Breast epithelium (tissue), 4 donors: ENCODE results near the gene VCP. TPM values are rescaled to one million over a fixed set of nuclear protein-coding genes. Genes with fewer than 3 reads are reported as not detected.

ENCODE experiments used
- DNase-seq, 2 donors: peaks; one replicate each; pipeline ENCODE4 v3.0.0-alpha.2; 2019; ENCODE audit warnings: low spot score in 2 of 2
- H3K27ac ChIP-seq, 2 donors: fragments of 200-600 bp; sonication (generic) in 1 of 2; one replicate each; pipeline ENCODE4 v1.5.1; 2016 to 2019; ENCODE audit warnings: mild to moderate bottlenecking in 1 of 2
- H3K27me3 ChIP-seq, 2 donors: fragments of 200-600 bp; sonication (generic) in 1 of 2; one replicate each; pipeline versions ENCODE4 v1.5.1 to v1.6.0; 2017 to 2019; ENCODE audit warnings: control low read depth in 1 of 2, mild to moderate bottlenecking in 1 of 2
- H3K36me3 ChIP-seq: fragments of 200-600 bp; one replicate; pipeline ENCODE4 v1.5.1; 2019
- H3K4me1 ChIP-seq, 2 donors: fragments of 200-600 bp; sonication (generic); one replicate each; pipeline ENCODE4 v1.5.1; 2016 to 2019; ENCODE audit warnings: control low read depth in 1 of 2
- H3K4me3 ChIP-seq, 3 donors: fragments of 200-600 bp; sonication (generic); 1 replicate in 2 of 3; 2 replicates in 1 of 3; pipeline ENCODE4 v1.5.1; 2016 to 2019; ENCODE audit warnings: mild to moderate bottlenecking in 3 of 3, moderate library complexity in 2 of 3
- H3K9me3 ChIP-seq, 2 donors: fragments of 200-600 bp; sonication (generic) in 1 of 2; one replicate each; pipeline ENCODE4 v1.5.1; 2016 to 2019; ENCODE audit warnings: control low read depth in 1 of 2
- POLR2A ChIP-seq: fragments of 450-650 bp; IDR thresholded peaks from one replicate; pipeline ENCODE4 v1.6.1; 2016; ENCODE audit warnings: antibody characterized with exemption, mild to moderate bottlenecking, moderate library complexity
- POLR2AphosphoS5 ChIP-seq, 3 donors: sonication (generic); formaldehyde crosslinking; IDR thresholded peaks; one replicate each; pipeline ENCODE4 v1.6.1; 2017; ENCODE audit warnings: antibody characterized with exemption in 3 of 3
- intact Hi-C: fragments of 100-400 bp; cut with DNase I; formaldehyde crosslinking; loops from one replicate; pipeline ENCODE4 v1.15.1; 2023; ENCODE audit warnings: low total_unique reads
- total RNA-seq, 3 donors: library from RNA; depleted of rRNA; stranded (reverse); fragments of >200 nt; gene quantifications; one replicate each; pipeline ENCODE4 v1.1.0, GENCODE V29; 2016
- TF ChIP-seq, protein P1 (sequence below), 3 donors: fragments of 450-650 bp; IDR thresholded peaks; one replicate each; pipeline ENCODE4 v1.5.1; 2016 to 2017; ENCODE audit warnings: antibody characterized with exemption in 3 of 3, mild to moderate bottlenecking in 3 of 3, moderate library complexity in 3 of 3

VCP gene
- total RNA-seq, 3 donors from 2014 or later: 150 to 173 (median 168) TPM

GRCh38 chr9:35054185-35054835 lies 18.1 kb downstream of the VCP start:
- Histone ChIP-seq H3K9me3 (no peaks in the 10 kb centered on the region), H3K36me3 (peaks cover 16% of the 10 kb centered on the region), H3K27me3 (no peaks in the 10 kb centered on the region), H3K27ac (no peak overlapping the region), H3K4me3 (no peak overlapping the region), H3K4me1 (no peaks in the 10 kb centered on the region)
- TF ChIP-seq POLR2AphosphoS5 (IDR thresholded peaks at IDR 0.05): no peak
- TF ChIP-seq, protein P1, sequence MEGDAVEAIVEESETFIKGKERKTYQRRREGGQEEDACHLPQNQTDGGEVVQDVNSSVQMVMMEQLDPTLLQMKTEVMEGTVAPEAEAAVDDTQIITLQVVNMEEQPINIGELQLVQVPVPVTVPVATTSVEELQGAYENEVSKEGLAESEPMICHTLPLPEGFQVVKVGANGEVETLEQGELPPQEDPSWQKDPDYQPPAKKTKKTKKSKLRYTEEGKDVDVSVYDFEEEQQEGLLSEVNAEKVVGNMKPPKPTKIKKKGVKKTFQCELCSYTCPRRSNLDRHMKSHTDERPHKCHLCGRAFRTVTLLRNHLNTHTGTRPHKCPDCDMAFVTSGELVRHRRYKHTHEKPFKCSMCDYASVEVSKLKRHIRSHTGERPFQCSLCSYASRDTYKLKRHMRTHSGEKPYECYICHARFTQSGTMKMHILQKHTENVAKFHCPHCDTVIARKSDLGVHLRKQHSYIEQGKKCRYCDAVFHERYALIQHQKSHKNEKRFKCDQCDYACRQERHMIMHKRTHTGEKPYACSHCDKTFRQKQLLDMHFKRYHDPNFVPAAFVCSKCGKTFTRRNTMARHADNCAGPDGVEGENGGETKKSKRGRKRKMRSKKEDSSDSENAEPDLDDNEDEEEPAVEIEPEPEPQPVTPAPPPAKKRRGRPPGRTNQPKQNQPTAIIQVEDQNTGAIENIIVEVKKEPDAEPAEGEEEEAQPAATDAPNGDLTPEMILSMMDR (IDR thresholded peaks at IDR 0.05): no peak
- intact Hi-C loops: no loop called here
- DNase-seq: no peak

- Histone ChIP-seq H3K4me3 (no peak overlapping the region), H3K27me3 (no peaks in the 10 kb centered on the region), H3K36me3 (no peaks in the 10 kb centered on the region), H3K27ac (no peak overlapping the region), H3K9me3 (no peaks in the 10 kb centered on the region), H3K4me1 (no peaks in the 10 kb centered on the region)
- TF ChIP-seq, protein P1 (IDR thresholded peaks at IDR 0.05): peak in 2 of 3 donors; percentile 42 to 46
- no peak for TF ChIP-seq POLR2AphosphoS5 (IDR thresholded peaks at IDR 0.05)
- intact Hi-C loops: no loop called here
- DNase-seq: no peak
These were observed 21.1 kb downstream of the VCP start for GRCh38 chr9:35051069-35051967.

GRCh38 chr9:35048511-35048910 lies 23.9 kb downstream of the VCP start:
- no peaks in the 10 kb centered on the region for H3K36me3 ChIP-seq

GRCh38 chr9:35044071-35044470 lies 28.4 kb downstream of the VCP start:
- TF ChIP-seq, protein P1 (IDR thresholded peaks at IDR 0.05): no peak
- TF ChIP-seq POLR2AphosphoS5 (IDR thresholded peaks at IDR 0.05): no peak
- TF ChIP-seq POLR2A: no peak
- H3K36me3 ChIP-seq: no peaks in the 10 kb centered on the region
- H3K4me1 ChIP-seq: no peaks in the 10 kb centered on the region
- DNase-seq: no peak
- no peaks in the 10 kb centered on the region for H3K27me3 ChIP-seq
- intact Hi-C loops: loop anchor here (10.0 kb wide), 1 partner anchor 69 kb away; no protein-coding TSS in a partner anchor
- H3K4me3 ChIP-seq: no peak overlapping the region
- H3K27ac ChIP-seq: no peak overlapping the region
- H3K9me3 ChIP-seq: no peaks in the 10 kb centered on the region

More at GRCh38 chr9:35048511-35048910, 23.9 kb downstream of the VCP start:
- DNase-seq: no peak
- intact Hi-C loops: loop anchor here (10.0 kb wide), 1 partner anchor 74 kb away; no protein-coding TSS in a partner anchor
- no peak for TF ChIP-seq POLR2A
- TF ChIP-seq POLR2AphosphoS5 (IDR thresholded peaks at IDR 0.05): no peak
- TF ChIP-seq, protein P1 (IDR thresholded peaks at IDR 0.05): no peak
- Histone ChIP-seq H3K27me3 (no peaks in the 10 kb centered on the region), H3K4me1 (no peaks in the 10 kb centered on the region), H3K4me3 (no peak overlapping the region), H3K27ac (no peak overlapping the region), H3K9me3 (no peaks in the 10 kb centered on the region)
